Testis (tissue), 2 donors: ENCODE data around the gene ADD3.

Experiments
- POLR2A ChIP-seq: fragments of 450-650 bp; IDR thresholded peaks from one replicate; pipeline ENCODE4 v1.6.1; 2017; ENCODE audit warnings: antibody characterized with exemption, mild to moderate bottlenecking, moderate library complexity
- TF ChIP-seq, protein P1 (sequence below), 3 experiments: fragments of 450-650 bp in 2 of 3; fragments of 200-600 bp in 1 of 3; sonication (generic) in 1 of 3; IDR thresholded peaks; one replicate each; pipeline ENCODE4 v1.5.1; 2016 to 2019; ENCODE audit warnings: antibody characterized with exemption in 3 of 3, mild to moderate bottlenecking in 2 of 3, moderate library complexity in 1 of 3

DNA sequence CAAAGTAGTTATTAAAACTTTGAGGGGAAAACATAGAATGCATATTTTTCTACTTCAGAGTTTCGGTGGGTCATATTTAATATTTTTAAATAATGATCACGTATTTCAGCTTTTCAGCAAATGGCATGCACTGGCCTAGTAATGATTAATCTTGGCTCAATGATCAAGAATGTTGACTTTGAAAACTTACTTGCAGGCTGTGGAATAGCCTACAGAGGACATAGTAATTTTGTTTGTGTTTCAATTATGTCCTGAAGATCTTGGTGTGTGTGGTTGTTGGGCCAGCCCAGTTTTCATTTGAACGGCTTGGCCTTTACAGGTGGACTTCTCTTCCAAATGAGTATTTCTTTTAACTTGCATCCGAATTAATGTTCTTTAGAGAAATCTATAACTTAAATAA, 35.1 kb downstream of the ADD3 start:
- TF ChIP-seq, protein P1, sequence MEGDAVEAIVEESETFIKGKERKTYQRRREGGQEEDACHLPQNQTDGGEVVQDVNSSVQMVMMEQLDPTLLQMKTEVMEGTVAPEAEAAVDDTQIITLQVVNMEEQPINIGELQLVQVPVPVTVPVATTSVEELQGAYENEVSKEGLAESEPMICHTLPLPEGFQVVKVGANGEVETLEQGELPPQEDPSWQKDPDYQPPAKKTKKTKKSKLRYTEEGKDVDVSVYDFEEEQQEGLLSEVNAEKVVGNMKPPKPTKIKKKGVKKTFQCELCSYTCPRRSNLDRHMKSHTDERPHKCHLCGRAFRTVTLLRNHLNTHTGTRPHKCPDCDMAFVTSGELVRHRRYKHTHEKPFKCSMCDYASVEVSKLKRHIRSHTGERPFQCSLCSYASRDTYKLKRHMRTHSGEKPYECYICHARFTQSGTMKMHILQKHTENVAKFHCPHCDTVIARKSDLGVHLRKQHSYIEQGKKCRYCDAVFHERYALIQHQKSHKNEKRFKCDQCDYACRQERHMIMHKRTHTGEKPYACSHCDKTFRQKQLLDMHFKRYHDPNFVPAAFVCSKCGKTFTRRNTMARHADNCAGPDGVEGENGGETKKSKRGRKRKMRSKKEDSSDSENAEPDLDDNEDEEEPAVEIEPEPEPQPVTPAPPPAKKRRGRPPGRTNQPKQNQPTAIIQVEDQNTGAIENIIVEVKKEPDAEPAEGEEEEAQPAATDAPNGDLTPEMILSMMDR (IDR thresholded peaks at IDR 0.05), result no peak
- no peak for TF ChIP-seq POLR2A
